HEK293 (cell line): ENCODE results near the gene MYADML2.

Experiments
- CTCF ChIA-PET: fragments of 350-600 bp; formaldehyde crosslinking; extraction: SDS; loops from one replicate; lab custom pipeline; 2021; ENCODE audit warnings: antibody characterized with exemption; lab: Yijun Ruan, JAX
- POLR2A ChIA-PET: fragments of 300-600 bp; formaldehyde crosslinking; extraction: SDS; loops from one replicate; lab custom pipeline; 2020; ENCODE audit warnings: antibody characterized with exemption, inconsistent platforms; lab: Yijun Ruan, JAX
- H3K27ac ChIP-seq: fragments of 200-500 bp; sonication (Bioruptor generic); 2 replicates; pipeline ENCODE4 v1.5.1; 2014; ENCODE audit warnings: low read depth, low read length, control low read depth, inconsistent platforms; ENCODE audit errors: extremely low read depth
- H3K36me3 ChIP-seq, 2 experiments: fragments of 200-500 bp in 1 of 2; sonication (Bioruptor generic) in 1 of 2; 1 replicate in 1 of 2; 2 replicates in 1 of 2; pipeline ENCODE4 v1.5.1; 2014 to 2017; ENCODE audit warnings: inconsistent platforms in 2 of 2, low read length in 2 of 2; ENCODE audit not compliant: control insufficient read depth in 2 of 2, insufficient read depth in 1 of 2
- H3K4me1 ChIP-seq: fragments of 200-500 bp; sonication (Bioruptor generic); 2 replicates; pipeline ENCODE4 v1.5.1; 2014; ENCODE audit warnings: mild to moderate bottlenecking, low read length, inconsistent platforms; ENCODE audit not compliant: control insufficient read depth, insufficient read depth
- H3K4me3 ChIP-seq: 2 replicates; pipeline ENCODE4 v1.5.1; 2011; ENCODE audit warnings: low read depth, mild to moderate bottlenecking, control low read depth, low read length, moderate library complexity
- H3K9me3 ChIP-seq: fragments of 200-500 bp; sonication (Bioruptor generic); 2 replicates; pipeline ENCODE4 v1.5.1; 2014; ENCODE audit warnings: low read depth, low read length, inconsistent platforms; ENCODE audit not compliant: control insufficient read depth, insufficient read depth
- EGR2 ChIP-seq: fragments of 450-650 bp; formaldehyde crosslinking; IDR thresholded peaks from 2 replicates; pipeline ENCODE4 v1.5.1; 2016; ENCODE audit warnings: low read depth, missing biosample characterization, missing genetic modification characterization
- HIC1 ChIP-seq: fragments of 450-650 bp; formaldehyde crosslinking; IDR thresholded peaks from 2 replicates; pipeline ENCODE4 v1.5.1; 2016; ENCODE audit warnings: missing biosample characterization, missing genetic modification characterization
- MZF1 ChIP-seq: fragments of 450-650 bp; formaldehyde crosslinking; IDR thresholded peaks from 2 replicates; pipeline ENCODE4 v1.5.1; 2017; ENCODE audit warnings: missing biosample characterization, missing genetic modification characterization, borderline replicate concordance
- PATZ1 ChIP-seq: fragments of 450-650 bp; formaldehyde crosslinking; IDR thresholded peaks from 2 replicates; pipeline ENCODE4 v1.5.1; 2016; ENCODE audit warnings: missing biosample characterization, missing genetic modification characterization
- PRDM4 ChIP-seq: fragments of 450-650 bp; formaldehyde crosslinking; IDR thresholded peaks from 2 replicates; pipeline ENCODE4 v1.5.1; 2017; ENCODE audit warnings: missing biosample characterization, missing genetic modification characterization
- SCRT1 ChIP-seq: fragments of 450-650 bp; formaldehyde crosslinking; IDR thresholded peaks from 2 replicates; pipeline ENCODE4 v1.5.1; 2016; ENCODE audit warnings: missing biosample characterization, missing genetic modification characterization, borderline replicate concordance
- ZBTB6 ChIP-seq: fragments of 450-650 bp; formaldehyde crosslinking; IDR thresholded peaks from 2 replicates; pipeline ENCODE4 v1.5.1; 2017; ENCODE audit warnings: missing biosample characterization, missing genetic modification characterization
- ZFHX2 ChIP-seq: fragments of 450-650 bp; formaldehyde crosslinking; conservative IDR thresholded peaks from 2 replicates; pipeline ENCODE4 v1.5.1; 2016; ENCODE audit warnings: missing biosample characterization, missing genetic modification characterization
- ZIC2 ChIP-seq: fragments of 450-650 bp; formaldehyde crosslinking; IDR thresholded peaks from 2 replicates; pipeline ENCODE4 v1.5.1; 2016; ENCODE audit warnings: missing biosample characterization, missing genetic modification characterization
- ZNF214 ChIP-seq: fragments of 450-650 bp; formaldehyde crosslinking; IDR thresholded peaks from 2 replicates; pipeline ENCODE4 v1.5.1; 2017; ENCODE audit warnings: missing biosample characterization, mild to moderate bottlenecking, missing genetic modification characterization, borderline replicate concordance
- ZNF335 ChIP-seq: fragments of 450-650 bp; formaldehyde crosslinking; conservative IDR thresholded peaks from 2 replicates; pipeline ENCODE4 v1.5.1; 2016; ENCODE audit warnings: missing biosample characterization, missing genetic modification characterization
- ZNF341 ChIP-seq: fragments of 450-650 bp; formaldehyde crosslinking; IDR thresholded peaks from 2 replicates; pipeline ENCODE4; 2016; ENCODE audit warnings: low read depth, missing biosample characterization, missing genetic modification characterization
- ZNF354C ChIP-seq: fragments of 450-650 bp; formaldehyde crosslinking; IDR thresholded peaks from 2 replicates; pipeline ENCODE4 v1.5.1; 2016; ENCODE audit warnings: missing biosample characterization, missing genetic modification characterization, low read depth, borderline replicate concordance
- ZNF362 ChIP-seq: fragments of 450-650 bp; formaldehyde crosslinking; IDR thresholded peaks from 2 replicates; pipeline ENCODE4 v1.5.1; 2016; ENCODE audit warnings: missing biosample characterization, missing genetic modification characterization
- ZNF366 ChIP-seq: fragments of 450-650 bp; formaldehyde crosslinking; conservative IDR thresholded peaks from 2 replicates; pipeline ENCODE4 v1.5.1; 2016; ENCODE audit warnings: missing biosample characterization, missing genetic modification characterization
- ZNF391 ChIP-seq: fragments of 450-650 bp; formaldehyde crosslinking; IDR thresholded peaks from 2 replicates; pipeline ENCODE4 v1.5.1; 2016; ENCODE audit warnings: low read depth, missing biosample characterization, missing genetic modification characterization, borderline replicate concordance
- ZNF398 ChIP-seq: fragments of 450-650 bp; formaldehyde crosslinking; IDR thresholded peaks from 2 replicates; pipeline ENCODE4 v1.5.1; 2017; ENCODE audit warnings: missing biosample characterization, missing genetic modification characterization
- ZNF423 ChIP-seq: fragments of 450-650 bp; formaldehyde crosslinking; IDR thresholded peaks from 2 replicates; pipeline ENCODE4 v1.5.1; 2016; ENCODE audit warnings: missing biosample characterization, missing genetic modification characterization
- ZNF600 ChIP-seq: fragments of 450-650 bp; formaldehyde crosslinking; IDR thresholded peaks from 2 replicates; pipeline ENCODE4 v1.5.1; 2016; ENCODE audit warnings: missing biosample characterization, missing genetic modification characterization
- ZNF76 ChIP-seq: fragments of 450-650 bp; formaldehyde crosslinking; IDR thresholded peaks from 2 replicates; pipeline ENCODE4; 2016; ENCODE audit warnings: low read depth, missing biosample characterization, missing genetic modification characterization, borderline replicate concordance

MYADML2 gene

GRCh38 chr17:81928544-81929252 is 18.3 kb downstream of the MYADML2 start:
- POLR2A ChIA-PET = interaction anchor here (1.4 to 1.7 kb wide), 3 partner anchors 39 to 226 kb away, joined by 3 to 5 read pairs (median 5); partner anchors contain the start of gene MRPL12
- Histone ChIP-seq H3K4me1 (peaks cover 3% of the 10 kb centered on the region; the same call in 1 of the 2 replicates), H3K4me3 (no peak overlapping the region), H3K36me3 (no peaks in the 10 kb centered on the region), H3K9me3 (no peaks in the 10 kb centered on the region)
- CTCF ChIA-PET = interaction anchor here (0.7 to 1.8 kb wide), 7 partner anchors 15 to 1792 kb away, joined by 3 to 12 read pairs (median 4); partner anchors contain the start of gene NOTUM
- TF ChIP-seq ZNF335 (tag by site-specific recombination) (0 out of 2 replicates have a peak, but pooled peaks have one; percentile 86), ZNF354C (tag by site-specific recombination) (no peak), ZNF600 (peak; percentile 83), SCRT1 (tag by site-specific recombination) (no peak), ZNF341 (tag by site-specific recombination) (peak; percentile 38; the same call in 1 of the 2 replicates), EGR2 (peak; percentile 46), MZF1 (no peak), ZNF214 (tag by site-specific recombination) (no peak), ZNF76 (tag by site-specific recombination) (no peak), ZNF366 (tag by site-specific recombination) (no peak), PATZ1 (tag by site-specific recombination) (0 out of 2 replicates have a peak, but pooled peaks have one; percentile 24), ZNF423 (tag by site-specific recombination) (no peak), ZIC2 (peak; percentile 86), ZFHX2 (peak; percentile 57), ZNF362 (no peak), ZBTB6 (tag by site-specific recombination) (peak; percentile 57; the same call in 1 of the 2 replicates), ZNF398 (tag by site-specific recombination) (no peak), HIC1 (peak; percentile 45; the same call in 1 of the 2 replicates), ZNF391 (no peak), PRDM4 (tag by site-specific recombination) (no peak)
- TF ChIP-seq, all 188 proteins: peak for 9
- H3K27ac ChIP-seq = peak overlapping the region; percentile 75; the same call in 1 of the 2 replicates
